ENCODE measurements around the gene GALNT10.
A peak's percentile ranks its signal among the peaks of the same experiment; 100 is the strongest.

Gene GALNT10

GRCh38 chr5:154385236-154385512 lies 194.6 kb downstream of the GALNT10 start:
- DNase-seq = no peak

DNA sequence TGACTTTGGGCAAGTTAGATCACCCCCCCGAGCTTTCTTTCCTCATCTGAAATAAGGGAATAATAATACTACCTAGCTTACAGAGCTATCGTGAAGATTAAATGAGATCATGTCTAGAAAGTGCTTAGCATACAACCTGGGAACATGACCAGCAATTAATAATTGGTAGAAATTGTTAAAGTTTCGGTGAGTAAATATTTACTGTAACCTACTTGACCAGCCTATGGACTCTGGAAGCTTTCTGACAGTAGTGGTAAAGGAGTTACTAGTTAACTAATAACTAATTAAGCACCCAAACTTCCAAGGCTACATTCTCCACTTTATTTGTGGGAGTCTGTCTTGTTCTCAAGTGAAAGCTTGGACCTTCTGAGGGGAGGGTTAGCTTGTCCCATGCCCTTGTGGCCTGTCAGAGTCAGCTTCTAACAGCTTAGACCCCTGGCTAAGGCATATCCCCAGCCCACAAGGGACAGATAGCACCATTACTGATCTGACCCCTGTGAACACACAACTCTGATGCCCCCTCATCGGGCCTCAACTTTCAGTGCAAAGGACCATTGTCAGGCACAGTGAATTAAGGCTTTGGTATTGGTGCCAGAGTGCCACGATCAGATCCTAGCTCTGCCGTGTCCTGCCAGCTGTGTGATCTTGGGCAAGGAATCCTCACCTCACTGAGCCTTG lies 196.6 kb downstream of the GALNT10 start:
- DNase-seq = no peak

GRCh38 chr5:154388842-154389241 lies 198.3 kb downstream of the GALNT10 start:
- no peak for DNase-seq

DNA sequence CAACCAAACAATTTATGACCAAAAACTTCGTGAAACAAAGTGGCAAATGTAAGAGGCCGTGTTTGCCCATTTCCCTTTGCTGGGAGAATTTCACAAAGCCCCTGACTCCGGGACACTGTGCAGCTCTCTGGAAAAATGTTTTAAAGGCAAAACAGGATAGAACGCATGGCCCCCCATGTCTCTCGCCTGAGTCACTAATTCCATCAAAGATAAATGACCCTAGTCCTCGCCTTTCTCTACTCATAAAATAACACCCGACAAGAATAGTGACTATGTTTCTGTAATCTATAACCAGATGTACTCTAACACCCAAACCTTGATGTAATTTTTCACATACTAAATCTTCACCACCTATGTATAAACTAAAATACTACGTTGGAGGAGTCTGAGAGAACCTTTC lies 199.6 kb downstream of the GALNT10 start:
- peak; percentile 65 for DNase-seq

DNA sequence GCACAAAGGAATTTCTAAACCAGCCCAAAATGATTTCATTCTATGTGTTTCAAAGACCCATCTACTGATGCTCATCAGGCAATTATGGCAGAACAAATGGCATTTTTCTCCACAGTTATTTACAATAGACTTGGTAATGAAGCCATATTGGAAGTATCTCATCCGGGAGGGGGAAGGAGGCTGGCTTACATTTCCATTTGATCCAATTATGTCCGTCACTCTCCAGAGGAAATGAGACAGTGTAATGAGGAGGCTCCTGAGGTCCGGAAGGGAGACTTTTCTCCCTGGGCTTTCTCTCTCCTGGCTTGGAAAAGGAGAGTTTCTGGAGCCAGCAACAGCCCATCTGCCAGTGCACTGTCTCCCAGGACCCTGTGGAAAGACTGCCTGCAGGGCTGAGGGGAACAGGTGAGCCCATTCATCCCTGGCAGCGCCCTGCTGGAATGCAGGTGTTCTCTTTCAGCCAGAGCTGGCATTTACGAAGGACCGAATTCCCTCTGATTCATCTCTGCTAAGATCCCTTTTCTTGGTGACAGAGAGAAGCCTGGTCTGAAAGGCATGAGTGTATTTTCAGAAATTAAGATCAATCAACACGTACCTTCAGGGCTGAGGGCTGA lies 200.3 kb downstream of the GALNT10 start:
- no peak for DNase-seq

DNA sequence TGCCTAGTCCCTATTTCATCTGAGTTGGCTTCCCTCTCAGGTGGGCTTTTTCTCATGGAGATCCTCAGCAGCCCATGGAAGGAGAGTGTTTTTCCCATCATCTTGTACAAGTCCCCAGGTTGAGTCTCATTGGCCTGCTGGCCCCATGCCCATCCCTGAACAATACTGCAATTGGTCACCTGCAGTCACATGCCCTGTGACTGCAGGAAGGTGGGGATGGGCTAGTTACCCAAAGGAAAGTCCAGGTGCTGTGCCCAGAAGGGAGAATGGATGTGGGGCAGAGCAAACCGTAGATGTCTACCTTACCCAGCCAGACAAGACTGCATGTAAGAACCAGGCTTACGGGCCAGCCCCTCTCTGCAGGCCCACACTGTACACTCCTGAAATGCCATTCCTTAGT lies 201.3 kb downstream of the GALNT10 start:
- no peak for DNase-seq

DNA sequence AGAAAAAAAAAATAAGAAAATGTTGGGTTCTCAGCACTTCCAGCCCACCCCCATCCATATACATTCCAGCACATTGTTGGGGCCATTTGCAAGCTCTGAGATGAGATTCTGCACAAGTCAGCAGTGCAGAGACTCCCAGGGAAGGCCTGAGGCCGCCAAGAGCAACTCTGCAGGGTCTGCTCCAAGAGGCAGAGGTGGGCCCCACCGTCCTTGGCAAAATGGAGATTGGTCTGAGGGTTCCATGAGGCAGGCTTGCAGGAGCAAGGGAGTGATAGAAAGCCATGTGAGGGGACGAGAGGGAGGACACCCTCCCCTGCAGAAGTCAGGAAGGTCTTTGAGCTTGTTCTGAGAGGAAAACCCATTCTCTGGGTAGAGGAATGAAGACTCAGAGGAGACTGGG lies 203.3 kb downstream of the GALNT10 start:
- DNase-seq = no peak

- DNase-seq = no peak
These were observed 203.8 kb downstream of the GALNT10 start for GRCh38 chr5:154394307-154394706.

DNA sequence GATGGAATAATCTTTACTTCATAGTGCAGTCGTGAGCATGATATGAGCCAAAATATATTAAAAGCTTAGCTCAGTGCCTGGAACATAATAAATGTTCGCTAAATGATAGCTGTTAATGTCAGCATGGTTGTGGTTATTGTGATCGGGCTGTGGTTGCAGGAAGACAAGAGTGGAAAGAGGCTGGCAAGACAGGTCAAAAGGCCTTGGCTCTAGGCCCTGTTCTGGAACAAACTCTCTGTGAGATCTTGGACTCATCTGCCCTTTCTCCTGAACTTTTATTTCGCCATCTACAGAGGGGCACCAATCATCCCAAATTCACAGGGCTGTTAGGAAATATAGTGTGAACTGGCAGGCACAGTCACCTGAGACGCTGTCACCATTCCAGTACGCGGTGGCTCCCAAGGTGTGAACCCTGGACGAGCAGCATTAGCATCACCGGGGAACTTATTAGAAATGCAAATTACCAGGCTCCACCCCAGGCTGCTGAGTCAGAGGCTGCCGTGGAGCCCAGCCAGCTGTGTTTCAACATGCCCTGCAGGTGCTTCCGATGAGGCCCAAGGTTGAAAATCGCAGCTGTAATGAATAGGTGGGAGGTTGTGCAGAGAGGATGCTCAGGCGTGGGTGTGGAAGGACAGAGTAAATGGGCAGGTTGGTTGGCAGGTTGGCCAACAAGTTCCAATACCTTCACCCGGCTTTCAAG lies 205.0 kb downstream of the GALNT10 start:
- no peak for DNase-seq

GRCh38 chr5:154396128-154396527 lies 205.6 kb downstream of the GALNT10 start:
- DNase-seq = no peak

GRCh38 chr5:154397652-154398406 lies 207.3 kb downstream of the GALNT10 start:
- DNase-seq = no peak

GRCh38 chr5:154400678-154401077 lies 210.1 kb downstream of the GALNT10 start:
- no peak for DNase-seq

GRCh38 chr5:154401355-154401754 lies 210.8 kb downstream of the GALNT10 start:
- no peak for DNase-seq

- DNase-seq = no peak
These were observed 211.4 kb downstream of the GALNT10 start for GRCh38 chr5:154401931-154402330.

GRCh38 chr5:154402611-154403010 lies 212.1 kb downstream of the GALNT10 start:
- DNase-seq = no peak

DNA sequence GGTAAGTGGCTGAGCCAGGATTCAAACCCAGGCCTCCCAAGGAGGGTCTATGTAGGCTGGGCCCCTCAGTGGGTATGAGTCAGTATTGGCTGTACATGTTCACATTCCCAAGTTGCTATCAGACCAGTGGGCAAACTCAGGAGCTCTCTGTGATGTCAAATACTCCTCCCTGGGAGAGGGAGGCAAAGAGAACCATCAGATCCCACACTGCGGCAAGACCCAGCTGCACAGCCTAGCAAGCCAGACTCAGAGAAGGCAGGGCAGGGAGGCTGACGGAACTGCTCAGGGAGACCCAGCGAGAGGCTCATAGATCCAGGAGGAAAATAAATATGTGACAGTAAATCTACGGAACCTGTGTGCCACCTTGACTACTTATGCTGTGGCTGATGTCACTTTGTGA lies 212.7 kb downstream of the GALNT10 start:
- peak; percentile 21 for DNase-seq

DNA sequence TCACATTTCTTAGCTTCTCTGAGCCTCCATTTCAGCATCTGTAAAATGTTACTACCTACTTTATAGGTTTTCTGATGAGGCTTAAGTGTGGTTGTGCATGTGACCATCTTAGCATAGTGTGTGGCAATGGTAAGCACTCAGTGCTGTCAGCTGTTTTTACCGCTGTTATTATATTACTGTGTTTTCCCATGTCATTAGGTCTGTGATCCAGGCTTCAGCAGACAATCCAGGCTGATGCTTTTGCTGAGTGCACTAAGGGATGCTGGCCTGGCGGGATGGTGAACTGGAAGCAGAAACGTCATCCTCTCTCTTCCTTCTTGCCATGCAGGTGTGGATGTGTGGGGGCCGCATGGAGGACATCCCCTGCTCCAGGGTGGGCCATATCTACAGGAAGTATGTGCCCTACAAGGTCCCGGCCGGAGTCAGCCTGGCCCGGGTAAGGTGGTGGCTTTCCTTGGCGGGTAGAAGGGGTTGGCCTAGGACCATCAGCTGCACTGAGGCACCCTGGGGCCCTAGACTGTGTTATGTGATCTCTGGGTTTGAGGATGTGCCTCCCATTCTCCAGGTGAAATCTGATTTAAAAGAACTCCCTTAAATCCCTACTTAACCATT lies 213.3 kb downstream of the GALNT10 start:
- DNase-seq = peak; percentile 11

DNA sequence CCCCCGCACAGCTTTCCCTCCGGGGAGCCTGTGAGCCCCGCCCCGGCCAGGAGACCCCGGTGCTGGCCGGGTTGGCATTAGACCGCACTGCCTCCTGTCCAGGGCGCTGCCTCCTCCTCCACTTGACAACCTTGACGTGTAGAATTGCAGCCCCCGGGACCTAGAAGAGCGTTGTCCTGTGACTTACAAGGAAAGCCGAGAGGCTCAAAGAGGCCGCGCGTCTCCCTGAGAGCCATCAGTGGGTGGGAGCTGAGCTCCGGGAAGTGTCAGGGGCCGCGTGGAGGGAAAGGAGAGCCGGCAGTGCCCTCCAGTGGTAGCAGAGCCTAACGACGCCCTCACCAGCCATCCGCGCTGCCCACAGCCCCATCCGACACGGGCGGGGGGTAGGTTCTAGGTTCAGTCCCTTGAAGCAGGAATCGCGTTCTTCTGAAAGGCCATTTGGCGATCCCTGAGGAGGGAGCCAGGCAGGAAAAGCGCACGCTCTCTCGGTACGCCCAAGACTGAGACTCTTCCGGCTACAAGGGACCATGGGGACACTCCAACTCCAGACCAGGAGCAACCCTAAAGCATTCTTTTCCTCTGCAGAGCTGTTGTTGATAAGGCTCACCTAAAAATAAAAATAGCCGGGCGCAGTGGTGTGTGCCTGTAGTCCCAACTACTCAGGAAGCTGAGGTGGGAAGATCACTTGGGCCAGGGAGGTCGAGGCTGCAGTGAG lies 214.7 kb downstream of the GALNT10 start:
- peak; percentile 75 for DNase-seq

- DNase-seq = no peak
These were observed 215.7 kb downstream of the GALNT10 start for GRCh38 chr5:154406231-154406630.

- DNase-seq = no peak
These were observed 216.3 kb downstream of the GALNT10 start for GRCh38 chr5:154406826-154407225.

DNA sequence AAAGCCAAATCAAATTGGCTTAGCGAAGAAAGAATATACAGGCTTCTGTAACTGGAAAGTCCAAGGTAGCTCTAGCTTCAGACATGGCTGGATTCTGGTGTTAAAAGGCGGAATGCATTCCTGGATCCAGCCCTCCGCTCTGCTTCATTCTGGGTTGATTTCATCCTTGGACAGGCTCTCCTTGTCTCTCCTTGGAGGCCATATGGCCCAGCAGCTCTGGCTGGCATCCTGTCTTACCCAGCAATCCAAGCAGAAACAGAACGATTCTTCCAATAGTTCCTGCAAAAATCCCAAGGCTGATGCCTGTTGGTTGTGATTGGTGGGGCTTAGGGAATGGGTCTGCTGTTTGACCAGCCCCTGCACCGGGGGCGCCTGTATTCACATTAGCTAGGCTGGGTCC lies 218.3 kb downstream of the GALNT10 start:
- DNase-seq = no peak

DNA sequence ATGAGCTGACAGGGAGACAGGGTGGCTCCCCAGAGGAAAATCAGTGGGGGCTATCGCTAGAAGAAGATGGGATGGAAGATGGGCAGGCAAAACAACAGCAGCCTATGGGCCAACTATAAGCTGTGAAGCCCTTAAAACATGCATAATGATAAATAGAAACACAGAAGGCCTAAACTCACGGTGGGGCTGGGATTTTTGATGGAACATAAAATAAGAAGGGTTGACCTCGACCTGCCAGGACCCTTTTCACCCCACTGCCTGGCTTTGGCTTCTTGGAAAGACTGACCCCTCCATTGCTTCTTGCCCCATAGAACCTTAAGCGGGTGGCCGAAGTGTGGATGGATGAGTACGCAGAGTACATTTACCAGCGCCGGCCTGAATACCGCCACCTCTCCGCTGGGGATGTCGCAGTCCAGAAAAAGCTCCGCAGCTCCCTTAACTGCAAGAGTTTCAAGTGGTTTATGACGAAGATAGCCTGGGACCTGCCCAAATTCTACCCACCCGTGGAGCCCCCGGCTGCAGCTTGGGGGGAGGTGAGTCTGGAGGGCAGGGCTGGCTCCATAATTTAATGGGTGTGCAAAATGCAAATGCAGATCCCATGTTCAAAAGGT lies 218.8 kb downstream of the GALNT10 start:
- DNase-seq = no peak
